ENCODE data around the gene TIGAR. TPM values are rescaled to one million over a fixed set of nuclear protein-coding genes. Genes with fewer than 3 reads are reported as not detected.

Gene TIGAR
- total and polyA plus RNA-seq, 2 experiments from 2014 or later = 9.3 to 23.6 TPM

DNA sequence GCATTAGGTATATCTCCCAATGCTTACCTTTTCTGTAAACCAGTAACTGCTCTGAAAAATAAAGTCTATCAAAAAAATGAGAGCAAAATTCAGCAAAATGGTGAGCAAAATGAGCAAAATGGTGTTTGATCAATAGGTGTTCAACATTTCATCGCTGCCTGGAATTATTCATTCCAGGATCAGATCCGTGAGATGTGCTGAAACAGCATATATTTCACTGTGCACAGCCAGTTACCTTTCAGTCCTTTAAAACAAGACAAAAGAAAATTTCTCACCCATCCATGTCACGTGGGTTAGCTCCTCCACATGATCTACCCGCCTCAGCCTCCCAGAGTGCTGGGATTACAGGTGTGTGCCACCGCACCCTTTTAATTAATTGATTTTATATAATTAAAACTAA is 66.6 kb downstream of the TIGAR start:
- whole genome bisulfite sequencing, 2 experiments (ENCODE audit: low coverage in 1 of 2, low lambda C conversion rate in 2 of 2, missing lambda C conversion rate in 2 of 2) = 33 to 44% methylated on average over 5 of the region's 5 CpGs
- H3K27me3 ChIP-seq (replicated peaks; ENCODE audit: insufficient read depth) = 0 out of 2 replicates have a peak, but pooled peaks cover 4% of the 10 kb centered on the region
- H2AFZ ChIP-seq = no peak overlapping the region
- H3K27ac ChIP-seq = no peak overlapping the region
- no peaks in the 10 kb centered on the region for H3K9me3 ChIP-seq (ENCODE audit: low read depth)
- no peak overlapping the region for H3K4me3 ChIP-seq
- in situ Hi-C loops (cut with MboI) = no loop called here
- no peaks in the 10 kb centered on the region for H3K4me1 ChIP-seq (ENCODE audit: insufficient read depth)
- no peaks in the 10 kb centered on the region for H3K79me2 ChIP-seq (ENCODE audit: insufficient read depth)
- no peak overlapping the region for H3K4me2 ChIP-seq (ENCODE audit: unreplicated experiment)
- no peaks in the 10 kb centered on the region for H3F3A ChIP-seq (ENCODE audit: insufficient read depth)
- no peak overlapping the region for H3K9ac ChIP-seq
- TF ChIP-seq EZH2 (IDR thresholded peaks at IDR 0.05; ENCODE audit: insufficient read depth, poor library complexity, severe bottlenecking) (no peak), EZH2phosphoT487 (IDR thresholded peaks at IDR 0.05; ENCODE audit: insufficient read depth, low read depth) (no peak)
- DNase-seq = no peak
- H4K20me1 ChIP-seq (ENCODE audit: insufficient read depth) = no peaks in the 10 kb centered on the region
- no peaks in the 10 kb centered on the region for H3K36me3 ChIP-seq (ENCODE audit: low read depth)
- H3K9me2 ChIP-seq (ENCODE audit: insufficient read depth) = no peaks in the 10 kb centered on the region

DNA sequence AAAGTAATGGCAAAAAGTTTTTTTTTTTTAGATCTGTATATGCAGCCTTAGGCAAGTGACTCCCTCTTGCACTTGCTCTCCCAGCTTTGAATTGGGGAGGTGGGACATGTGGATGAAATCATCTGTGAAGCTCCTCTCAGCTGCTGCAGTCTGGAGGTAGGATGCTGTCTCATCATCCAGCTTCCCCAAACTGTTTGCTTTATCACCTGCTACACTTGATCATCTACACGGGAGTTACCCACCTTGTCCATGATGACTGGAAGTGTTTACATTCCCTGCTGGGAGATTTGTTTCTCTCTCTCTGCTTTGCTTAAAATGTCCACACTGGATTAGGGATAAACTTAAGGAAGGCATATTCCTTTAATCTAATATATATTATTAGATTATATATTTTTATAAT is 67.0 kb downstream of the TIGAR start:
- H3K4me3 ChIP-seq = no peak overlapping the region
- 0 out of 2 replicates have a peak, but pooled peaks cover 4% of the 10 kb centered on the region for H3K27me3 ChIP-seq (replicated peaks; ENCODE audit: insufficient read depth)
- DNase-seq = no peak
- in situ Hi-C loops (cut with MboI) = no loop called here
- no peaks in the 10 kb centered on the region for H3F3A ChIP-seq (ENCODE audit: insufficient read depth)
- TF ChIP-seq EZH2 (IDR thresholded peaks at IDR 0.05; ENCODE audit: insufficient read depth, poor library complexity, severe bottlenecking) (no peak), EZH2phosphoT487 (IDR thresholded peaks at IDR 0.05; ENCODE audit: insufficient read depth, low read depth) (no peak)
- no peak overlapping the region for H3K4me2 ChIP-seq (ENCODE audit: unreplicated experiment)
- no peaks in the 10 kb centered on the region for H3K36me3 ChIP-seq (ENCODE audit: low read depth)
- WGBS, 2 experiments (ENCODE audit: low coverage in 1 of 2, low lambda C conversion rate in 2 of 2, missing lambda C conversion rate in 2 of 2) = 56 to 64% methylated on average over 1 of the region's 1 CpG
- no peaks in the 10 kb centered on the region for H4K20me1 ChIP-seq (ENCODE audit: insufficient read depth)
- no peaks in the 10 kb centered on the region for H3K9me3 ChIP-seq (ENCODE audit: low read depth)
- H3K79me2 ChIP-seq (ENCODE audit: insufficient read depth) = no peaks in the 10 kb centered on the region
- no peaks in the 10 kb centered on the region for H3K9me2 ChIP-seq (ENCODE audit: insufficient read depth)
- no peaks in the 10 kb centered on the region for H3K4me1 ChIP-seq (ENCODE audit: insufficient read depth)
- H2AFZ ChIP-seq = no peak overlapping the region
- no peak overlapping the region for H3K9ac ChIP-seq
- no peak overlapping the region for H3K27ac ChIP-seq

DNA sequence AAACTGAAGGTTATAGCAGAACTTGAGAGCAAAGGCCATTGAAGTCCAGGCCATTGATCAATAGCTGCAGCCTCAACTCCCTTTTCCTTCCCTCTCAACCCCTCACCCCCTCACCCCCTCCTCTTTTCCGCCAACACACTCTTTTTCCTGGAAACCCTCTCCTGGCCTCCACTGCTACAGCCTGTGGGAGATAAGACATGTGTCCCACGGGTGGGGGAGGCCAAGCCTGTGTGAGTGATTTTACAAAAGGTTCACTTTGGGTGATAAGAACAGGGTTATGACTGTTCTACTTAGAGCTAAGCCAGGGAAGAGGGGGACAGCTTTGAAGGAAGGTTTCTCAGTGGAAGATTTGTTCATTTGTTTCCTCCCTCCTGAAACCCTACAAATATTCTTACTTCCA is 67.6 kb downstream of the TIGAR start:
- no peaks in the 10 kb centered on the region for H3K9me3 ChIP-seq (ENCODE audit: low read depth)
- H3K36me3 ChIP-seq (ENCODE audit: low read depth) = no peaks in the 10 kb centered on the region
- in situ Hi-C loops (cut with MboI) = no loop called here
- no peaks in the 10 kb centered on the region for H3F3A ChIP-seq (ENCODE audit: insufficient read depth)
- no peaks in the 10 kb centered on the region for H4K20me1 ChIP-seq (ENCODE audit: insufficient read depth)
- no peak overlapping the region for H2AFZ ChIP-seq
- 17 to 25% methylated on average over 2 of the region's 2 CpGs for WGBS, 2 experiments (ENCODE audit: low coverage in 1 of 2, low lambda C conversion rate in 2 of 2, missing lambda C conversion rate in 2 of 2)
- no peak overlapping the region for H3K4me3 ChIP-seq
- DNase-seq = no peak
- H3K4me2 ChIP-seq (ENCODE audit: unreplicated experiment) = no peak overlapping the region
- no peaks in the 10 kb centered on the region for H3K9me2 ChIP-seq (ENCODE audit: insufficient read depth)
- no peak for TF ChIP-seq EZH2phosphoT487 (IDR thresholded peaks at IDR 0.05; ENCODE audit: insufficient read depth, low read depth)
- no peak for TF ChIP-seq EZH2 (IDR thresholded peaks at IDR 0.05; ENCODE audit: insufficient read depth, poor library complexity, severe bottlenecking)
- no peaks in the 10 kb centered on the region for H3K79me2 ChIP-seq (ENCODE audit: insufficient read depth)
- H3K27ac ChIP-seq = no peak overlapping the region
- H3K9ac ChIP-seq = no peak overlapping the region
- no peaks in the 10 kb centered on the region for H3K4me1 ChIP-seq (ENCODE audit: insufficient read depth)
- 0 out of 2 replicates have a peak, but pooled peaks cover 4% of the 10 kb centered on the region for H3K27me3 ChIP-seq (replicated peaks; ENCODE audit: insufficient read depth)

DNA sequence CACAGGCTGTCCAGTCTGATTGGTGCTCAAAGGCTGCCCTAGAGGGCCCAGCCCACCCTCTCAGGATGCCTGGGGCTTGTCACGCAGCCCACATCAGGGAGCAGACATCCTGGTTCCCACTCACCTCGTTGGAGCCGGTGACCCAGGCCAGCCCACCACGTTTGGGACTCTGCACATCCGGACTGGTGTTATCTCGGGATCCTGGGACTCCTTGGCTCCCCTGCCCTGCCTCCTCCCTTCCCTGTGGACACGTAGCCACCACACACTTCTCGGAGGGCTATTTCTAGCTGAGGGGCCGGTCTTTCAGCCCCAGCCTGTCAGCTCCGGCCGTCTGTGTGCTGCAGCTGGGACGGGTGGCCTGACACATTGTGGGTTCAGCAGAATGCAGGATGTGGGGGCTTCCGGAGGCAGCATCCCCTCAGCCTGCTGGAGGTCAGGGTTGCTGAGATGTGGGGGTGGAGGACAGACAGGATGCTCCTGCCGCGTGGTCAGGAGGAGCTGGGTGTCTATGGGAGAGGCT is 71.3 kb downstream of the TIGAR start:
- no peaks in the 10 kb centered on the region for H3K9me3 ChIP-seq (ENCODE audit: low read depth)
- H3K36me3 ChIP-seq (ENCODE audit: low read depth) = no peaks in the 10 kb centered on the region
- peaks cover 3% of the 10 kb centered on the region; the same call in 1 of the 2 replicates for H3K27me3 ChIP-seq (replicated peaks; ENCODE audit: insufficient read depth)
- no peak overlapping the region for H3K4me3 ChIP-seq
- no peak for DNase-seq
- TF ChIP-seq EZH2phosphoT487 (IDR thresholded peaks at IDR 0.05; ENCODE audit: insufficient read depth, low read depth) (no peak), EZH2 (IDR thresholded peaks at IDR 0.05; ENCODE audit: insufficient read depth, poor library complexity, severe bottlenecking) (no peak)
- no peaks in the 10 kb centered on the region for H3K9me2 ChIP-seq (ENCODE audit: insufficient read depth)
- in situ Hi-C loops (cut with MboI) = no loop called here
- H2AFZ ChIP-seq = no peak overlapping the region
- H3K9ac ChIP-seq = no peak overlapping the region
- no peaks in the 10 kb centered on the region for H4K20me1 ChIP-seq (ENCODE audit: insufficient read depth)
- no peak overlapping the region for H3K27ac ChIP-seq
- H3K4me1 ChIP-seq (ENCODE audit: insufficient read depth) = no peaks in the 10 kb centered on the region
- no peaks in the 10 kb centered on the region for H3F3A ChIP-seq (ENCODE audit: insufficient read depth)
- no peak overlapping the region for H3K4me2 ChIP-seq (ENCODE audit: unreplicated experiment)
- WGBS, 2 experiments (ENCODE audit: low coverage in 1 of 2, low lambda C conversion rate in 2 of 2, missing lambda C conversion rate in 2 of 2) = 22 to 26% methylated on average over 11 to 12 of the region's 15 CpGs
- no peaks in the 10 kb centered on the region for H3K79me2 ChIP-seq (ENCODE audit: insufficient read depth)
